ENCODE measurements around the gene STH.

STH gene

DNA sequence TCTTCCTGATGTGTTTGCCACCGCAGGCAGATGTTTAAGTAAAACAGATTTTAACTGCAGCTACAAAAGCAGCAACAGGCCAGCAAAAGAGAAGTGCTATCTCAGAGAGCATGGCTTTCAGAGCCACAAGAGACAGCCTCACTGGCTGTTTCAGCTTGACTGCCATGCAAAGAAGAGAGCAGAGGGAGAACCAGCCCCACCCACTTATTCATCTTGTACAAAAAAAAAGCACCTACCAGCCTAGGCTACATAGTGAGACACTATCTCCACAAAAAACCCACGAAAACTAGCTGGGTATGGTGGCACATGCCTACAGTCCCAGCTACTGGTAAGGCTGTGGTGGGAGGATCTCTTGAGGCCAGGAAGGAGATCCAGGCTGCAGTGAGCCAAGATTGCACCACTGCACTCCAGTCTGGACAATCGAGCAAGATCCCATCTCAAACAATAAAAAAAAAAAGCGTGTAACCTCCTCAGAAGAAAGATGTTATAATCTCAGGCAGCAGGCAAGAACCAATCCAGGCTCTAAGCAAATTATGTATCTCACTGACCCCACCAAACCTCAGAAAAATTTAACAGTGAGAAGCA, 30.0 kb downstream of the STH start:
- no peak for DNase-seq

DNA sequence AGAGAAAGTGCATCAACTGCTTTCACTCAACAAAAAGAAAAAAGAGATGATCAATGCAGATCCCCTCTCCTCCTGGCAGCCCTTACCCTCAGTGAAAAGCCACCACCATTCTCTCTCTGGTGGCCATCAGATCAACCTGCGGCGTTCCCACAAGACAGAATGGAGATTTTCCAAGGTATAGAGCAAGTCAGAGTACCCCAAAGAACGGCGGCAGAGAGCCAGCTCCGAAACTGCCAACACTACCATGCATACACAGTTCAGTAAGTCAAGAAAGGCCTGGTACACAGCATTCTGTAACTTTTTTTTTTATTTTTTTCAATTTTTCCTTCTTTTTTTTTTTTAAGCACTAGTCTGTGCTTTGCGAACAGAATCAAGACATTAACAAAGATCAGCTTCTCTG, 30.6 kb downstream of the STH start:
- no peak for DNase-seq

DNA sequence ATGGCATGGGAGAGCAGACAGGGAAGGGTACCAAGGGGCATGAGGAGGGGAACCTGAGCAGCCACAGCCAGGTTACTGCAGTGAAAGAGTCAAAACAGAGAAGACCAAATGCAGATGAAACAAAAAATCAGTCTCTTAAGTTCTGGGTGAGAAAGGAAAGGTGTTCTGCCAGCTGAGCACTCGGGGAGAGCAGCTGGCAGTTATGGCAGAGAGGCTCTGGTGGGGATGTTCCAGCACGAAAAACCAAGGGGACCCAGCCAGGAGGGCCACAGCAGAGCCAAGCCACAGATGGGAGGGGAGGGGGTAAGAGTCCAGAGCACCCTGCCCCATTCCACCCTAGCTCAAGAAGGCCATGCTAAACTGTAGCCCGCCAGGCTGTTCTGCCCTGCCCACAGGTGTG, 31.7 kb downstream of the STH start:
- no peak for DNase-seq

GRCh38 chr17:46031440-46031839, 32.4 kb downstream of the STH start:
- no peak for DNase-seq

DNA sequence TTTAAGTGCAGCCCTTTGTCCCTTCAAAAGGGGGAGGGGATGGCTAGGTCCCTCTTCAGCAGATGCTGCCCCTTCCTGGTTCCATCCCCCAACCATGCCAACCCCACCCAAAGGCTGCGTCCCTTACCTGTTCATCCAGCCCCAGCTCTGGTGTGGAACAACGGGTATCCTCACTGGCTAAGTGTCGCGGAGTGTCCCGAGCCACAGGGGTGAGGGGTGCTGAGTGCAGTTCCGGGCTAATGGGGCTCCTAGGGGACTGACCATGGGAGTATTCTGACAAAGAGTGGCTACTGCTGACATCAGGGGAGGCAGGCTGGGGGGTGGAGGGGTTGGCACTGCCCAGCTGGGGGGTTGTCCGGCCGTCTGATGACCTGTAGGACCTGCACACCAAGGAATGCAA, 32.9 kb downstream of the STH start:
- no peak for DNase-seq

GRCh38 chr17:46032909-46033308, 33.9 kb downstream of the STH start:
- DNase-seq, result no peak

GRCh38 chr17:46033392-46033791, 34.3 kb downstream of the STH start:
- no peak for DNase-seq

DNA sequence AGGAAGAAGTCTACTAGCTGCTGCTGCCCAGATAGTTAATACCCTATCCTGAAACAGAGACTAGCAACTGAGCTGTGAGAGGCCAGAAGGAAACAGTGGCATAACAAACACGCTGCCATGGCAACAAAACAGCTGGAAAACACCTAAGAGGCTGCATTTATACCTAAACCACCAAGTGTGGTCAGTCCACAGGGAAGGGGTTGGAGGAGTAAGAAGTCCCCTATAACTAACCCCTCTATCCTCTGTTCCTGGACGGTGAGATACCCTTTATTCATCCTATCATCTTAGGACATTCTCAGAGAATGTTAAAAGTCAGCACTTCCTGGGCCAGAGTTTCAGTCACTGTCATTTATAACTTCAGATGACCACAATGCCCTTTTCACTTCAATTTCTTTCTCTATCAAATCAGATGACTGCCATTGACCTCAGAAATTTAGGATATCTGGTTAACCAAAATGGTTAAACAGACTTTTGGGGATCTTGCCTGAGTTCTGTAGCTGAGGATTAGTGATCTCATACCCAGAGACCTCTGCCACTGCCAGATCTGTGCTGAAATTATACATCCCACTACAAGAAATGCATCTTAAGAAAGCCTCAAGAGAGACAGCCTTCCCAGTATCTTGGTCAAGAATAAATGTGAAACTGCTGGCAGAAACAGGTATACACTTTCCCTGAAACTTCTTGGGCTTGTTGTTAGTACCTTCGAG, 36.2 kb downstream of the STH start:
- no peak for DNase-seq

- DNase-seq, result no peak
Measured at GRCh38 chr17:46036491-46036890, 37.4 kb downstream of the STH start.

DNA sequence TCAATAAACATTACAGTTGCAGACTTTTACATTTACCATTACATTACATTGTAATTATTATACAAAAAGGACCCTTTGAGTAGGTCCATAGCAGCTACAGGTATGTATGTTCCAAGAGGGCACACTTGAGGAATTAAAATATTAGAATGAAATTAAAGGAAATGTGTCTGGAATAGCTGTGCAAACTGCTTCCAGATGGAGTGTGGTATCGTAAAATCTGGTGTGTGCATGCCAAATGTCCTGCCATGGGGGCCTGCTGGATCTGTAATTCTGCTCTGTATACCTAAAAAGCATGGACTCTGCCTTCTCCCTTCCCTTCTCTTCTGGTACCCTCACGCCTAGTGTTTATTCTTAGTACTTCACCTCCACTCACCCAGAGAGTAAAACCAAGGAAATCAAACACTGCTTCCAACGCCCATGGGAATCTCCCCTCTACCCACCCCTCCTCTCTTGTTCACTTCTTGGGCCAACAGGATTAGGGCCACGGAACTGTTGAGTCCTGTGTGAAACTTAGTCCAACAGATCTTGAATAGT, 38.7 kb downstream of the STH start:
- no peak for DNase-seq

DNA sequence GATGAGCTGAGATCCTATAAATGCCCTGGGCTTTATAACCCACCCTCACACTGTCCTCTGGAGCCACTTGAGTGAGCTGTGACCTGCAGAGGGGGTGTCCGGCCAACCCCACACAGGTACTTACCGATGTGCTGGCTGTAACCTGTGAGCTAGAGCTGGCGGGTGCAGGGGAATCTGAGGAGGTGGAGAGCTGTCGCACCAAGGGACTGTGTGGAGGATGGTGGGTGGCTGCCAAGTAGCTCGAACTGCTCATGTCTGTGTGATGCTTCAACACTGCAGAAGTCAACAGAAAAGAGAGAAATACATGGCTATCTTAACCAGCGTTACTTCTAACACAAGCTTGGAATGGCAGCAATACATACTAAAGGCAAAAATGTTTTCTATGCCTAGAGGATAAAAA, 39.4 kb downstream of the STH start:
- no peak for DNase-seq

DNA sequence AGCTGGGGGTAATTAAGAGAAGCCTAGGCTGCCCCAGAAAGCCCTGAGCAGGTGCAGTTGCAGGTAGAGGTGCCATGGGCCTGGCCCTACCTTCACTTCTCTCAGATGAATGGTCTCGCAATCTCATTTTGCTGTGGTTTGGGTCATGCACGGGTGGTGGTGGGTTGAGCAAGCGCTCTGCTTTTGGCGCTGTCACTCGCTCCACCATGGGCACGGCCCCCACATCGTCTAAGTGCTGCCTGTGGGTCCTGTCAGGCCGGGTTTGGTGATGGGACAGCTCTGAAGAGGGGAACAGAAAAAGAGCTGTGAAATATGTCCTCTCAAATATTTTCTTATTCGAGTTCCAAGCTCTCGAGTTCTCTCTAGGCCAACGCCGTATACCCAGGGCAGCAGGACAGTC, 39.9 kb downstream of the STH start:
- DNase-seq, result no peak

DNA sequence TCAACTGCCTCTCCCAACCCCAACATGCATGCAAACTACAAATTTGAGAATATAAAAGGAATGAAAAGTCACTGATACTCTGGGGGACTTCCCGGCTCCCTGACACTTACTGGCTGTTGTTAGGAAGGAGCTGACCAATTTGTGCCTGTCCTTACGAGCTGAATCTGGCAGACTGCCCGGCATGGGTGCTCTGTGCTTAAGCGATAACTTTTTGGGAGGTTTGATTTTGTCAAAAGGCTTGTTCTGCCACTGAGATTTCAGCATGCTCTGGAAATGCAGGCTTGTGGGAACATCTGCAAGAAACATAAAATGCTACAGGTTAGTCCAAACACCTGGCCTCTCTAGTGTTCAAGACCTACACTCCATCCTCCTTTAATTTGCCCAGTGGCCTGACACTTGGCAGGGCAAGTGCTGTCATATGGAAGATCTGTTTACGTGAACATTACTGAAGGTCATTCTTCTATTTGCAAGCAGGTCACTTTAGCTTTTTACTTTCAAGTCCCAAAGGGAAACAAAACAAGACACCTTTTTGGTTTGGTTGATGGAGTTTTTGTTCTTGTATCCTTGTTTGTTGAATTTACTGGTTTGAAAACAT, 40.6 kb downstream of the STH start:
- DNase-seq, result no peak

GRCh38 chr17:46042246-46042645, 43.2 kb downstream of the STH start:
- no peak for DNase-seq

DNA sequence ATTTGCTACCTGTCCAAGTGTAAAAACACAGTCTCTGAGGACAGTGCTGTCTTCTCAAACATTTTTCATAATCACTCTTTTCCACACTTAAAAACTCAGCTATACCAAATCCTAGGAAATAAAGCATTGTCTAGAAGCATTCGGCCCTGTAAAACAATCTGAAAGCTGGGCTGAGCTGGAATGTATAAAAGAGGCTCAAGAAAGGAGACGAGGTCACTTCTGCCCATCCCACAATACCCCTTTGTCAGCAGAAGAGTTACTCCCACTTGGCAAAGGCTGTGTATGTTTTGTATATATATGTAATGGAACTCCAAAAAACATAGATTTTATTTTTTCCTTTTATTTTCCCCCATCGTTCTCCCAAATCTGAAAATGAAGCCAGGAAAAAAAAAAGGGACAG, 43.9 kb downstream of the STH start:
- DNase-seq, result no peak

GRCh38 chr17:46043606-46044005, 44.6 kb downstream of the STH start:
- DNase-seq, result no peak

DNA sequence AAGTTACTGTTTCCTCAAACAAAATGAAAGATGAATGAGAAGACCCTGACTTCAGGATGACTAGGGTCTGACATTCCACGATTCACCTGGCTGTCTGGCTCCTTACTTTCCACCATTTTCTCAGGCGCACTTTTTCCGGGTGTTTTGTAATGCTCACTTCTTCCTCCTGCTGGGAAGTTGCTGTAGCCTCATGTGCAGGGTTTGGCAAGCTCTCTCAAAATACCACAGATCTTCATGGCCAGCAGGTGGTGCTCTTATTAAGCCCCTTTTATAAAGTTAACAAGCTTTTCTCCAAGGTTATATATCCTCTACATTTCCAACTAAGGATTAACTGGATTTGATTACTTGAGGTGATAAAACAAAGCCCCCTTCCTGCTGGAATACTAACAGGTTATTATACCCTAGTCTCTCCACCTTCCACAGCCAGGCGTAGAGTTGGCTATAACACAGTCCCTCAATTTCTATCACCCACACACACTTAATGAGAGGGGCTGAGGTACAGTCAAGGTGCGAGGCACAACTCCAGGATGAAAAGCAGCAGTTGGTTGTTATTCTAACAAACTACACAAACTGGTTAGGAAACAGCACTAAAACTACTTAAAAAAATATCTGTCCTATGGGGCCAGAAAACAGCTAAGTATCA, 45.4 kb downstream of the STH start:
- DNase-seq, result peak; percentile 72

- DNase-seq, result no peak
Measured at GRCh38 chr17:46044989-46045388, 45.9 kb downstream of the STH start.

GRCh38 chr17:46045639-46046038, 46.6 kb downstream of the STH start:
- DNase-seq, result no peak

DNA sequence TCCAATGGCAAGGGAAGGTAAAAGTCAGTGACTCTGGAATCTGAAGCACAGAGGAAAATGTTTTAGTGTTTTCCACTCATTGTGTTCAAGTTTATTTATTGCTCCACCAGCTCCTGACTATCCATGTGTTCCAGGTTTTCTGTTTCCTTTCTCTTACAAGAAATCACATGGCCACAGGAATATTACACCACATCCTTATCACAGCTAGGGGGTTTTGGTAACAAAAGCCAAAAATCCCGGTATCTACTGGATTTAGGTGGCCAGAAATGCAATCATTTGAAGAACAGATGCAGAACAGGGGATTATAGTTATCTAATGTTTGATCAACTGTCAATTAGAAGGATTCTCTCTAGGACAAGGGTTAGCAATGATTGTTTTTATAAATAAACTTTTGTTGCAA, 47.9 kb downstream of the STH start:
- DNase-seq, result no peak

- no peak for DNase-seq
Measured at GRCh38 chr17:46047398-46047797, 48.3 kb downstream of the STH start.

DNA sequence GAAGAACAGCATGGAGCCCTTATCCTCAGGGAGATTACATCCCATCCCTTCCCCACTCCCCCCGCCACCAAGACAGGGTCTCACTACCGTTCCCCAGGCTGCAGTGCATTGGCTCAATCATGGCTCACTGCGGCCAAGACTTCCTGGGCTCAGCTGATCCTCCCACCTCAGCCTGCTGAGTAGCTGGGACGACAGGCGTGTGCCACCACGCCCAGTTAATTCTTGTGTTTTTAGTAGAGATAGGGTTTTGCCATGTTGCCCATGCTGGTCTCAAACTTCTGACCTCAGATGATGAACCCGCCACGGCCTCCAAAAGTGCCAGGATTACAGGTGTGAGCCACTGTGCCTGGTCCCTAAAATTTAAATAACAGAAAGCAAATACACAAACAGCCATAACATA, 48.8 kb downstream of the STH start:
- DNase-seq, result no peak

All from CD4-positive, alpha-beta T cell treated with Interleukin-6 for 4 hours (primary cell).